K562 (cell line): ENCODE results near the gene DDR2.

Experiments used
- ASH1L ChIP-seq: fragments of 450-650 bp; IDR thresholded peaks from 2 replicates; pipeline ENCODE4 v1.6.1; 2018; ENCODE audit warnings: borderline replicate concordance, mild to moderate bottlenecking, low read depth; ENCODE audit not compliant: partially characterized antibody
- ELF1 ChIP-seq: fragments of 200-800 bp; sonication (Bioruptor generic); IDR thresholded peaks from 2 replicates; pipeline ENCODE4 v1.6.1; 2016; ENCODE audit warnings: missing genetic modification characterization, missing compliant biosample characterization
- ELF4 ChIP-seq: fragments of 450-650 bp; formaldehyde crosslinking; IDR thresholded peaks from 2 replicates; pipeline ENCODE4 v1.4.0; 2022; ENCODE audit warnings: missing genetic modification characterization
- EZH2 ChIP-seq: IDR thresholded peaks from 2 replicates; pipeline ENCODE4 v1.6.1; 2012; ENCODE audit warnings: low read depth, mild to moderate bottlenecking, inconsistent platforms, low read length, borderline replicate concordance
- FOXM1 ChIP-seq, 2 experiments: fragments of 450-650 bp in 1 of 2; sonication (generic) in 1 of 2; formaldehyde crosslinking in 1 of 2; IDR thresholded peaks; 2 replicates each; pipeline versions ENCODE4 v1.6.1 to v1.9.0; 2017 to 2022; ENCODE audit warnings: low read depth in 2 of 2, mild to moderate bottlenecking in 2 of 2, missing genetic modification reagents in 1 of 2, moderate library complexity in 1 of 2
- GABPB1 ChIP-seq: sonication (generic); formaldehyde crosslinking; IDR thresholded peaks from 2 replicates; pipeline ENCODE4 v1.8.0; 2022; ENCODE audit warnings: mild to moderate bottlenecking, missing genetic modification reagents
- POLR2AphosphoS5 ChIP-seq: IDR thresholded peaks from 2 replicates; pipeline ENCODE4 v1.6.1; 2011; ENCODE audit warnings: mild to moderate bottlenecking, low read depth, low read length, moderate library complexity; ENCODE audit not compliant: control insufficient read depth, insufficient read depth
- POLR3A ChIP-seq: IDR thresholded peaks from 2 replicates; pipeline ENCODE4 v1.6.1; 2011; ENCODE audit warnings: borderline replicate concordance, mild to moderate bottlenecking, moderate library complexity; ENCODE audit not compliant: insufficient read length, insufficient read depth; ENCODE audit errors: extremely low read depth
- RBBP5 ChIP-seq: fragments of 200-600 bp; sonication (generic); IDR thresholded peaks from 2 replicates; pipeline ENCODE4 v1.6.1; 2012; ENCODE audit warnings: borderline replicate concordance, mild to moderate bottlenecking, low read length, control low read depth, inconsistent platforms; ENCODE audit not compliant: insufficient read depth, poor library complexity, severe bottlenecking
- TCF7 ChIP-seq: sonication (generic); IDR thresholded peaks from 2 replicates; pipeline ENCODE4 v1.6.1; 2016; ENCODE audit warnings: antibody characterized with exemption, borderline replicate concordance
- ZNF644 ChIP-seq: fragments of 200-800 bp; sonication (Bioruptor generic); IDR thresholded peaks from 2 replicates; pipeline ENCODE4 v1.6.1; 2016; ENCODE audit warnings: low read depth, missing genetic modification characterization, missing compliant biosample characterization
- ZSCAN32 ChIP-seq: fragments of 450-650 bp; formaldehyde crosslinking; IDR thresholded peaks from 2 replicates; pipeline ENCODE4 v1.4.0; 2020; ENCODE audit warnings: mild to moderate bottlenecking, moderate library complexity

GRCh38 chr1:162779043-162779442, 146.8 kb downstream of the DDR2 start:
- TF ChIP-seq POLR3A (no peak), EZH2 (no peak), ZSCAN32 (CRISPR knock-in tag) (no peak), RBBP5 (no peak), ASH1L (no peak), ELF4 (CRISPR knock-in tag) (no peak), ZNF644 (tag) (no peak), GABPB1 (CRISPR knock-in tag) (no peak), TCF7 (no peak), ELF1 (no peak), POLR2AphosphoS5 (no peak), FOXM1 (IDR thresholded peaks at IDR 0.05; ENCODE audit: low read depth) (no peak), FOXM1 (CRISPR knock-in tag; IDR thresholded peaks at IDR 0.05; ENCODE audit: low read depth) (no peak)
